Measurements from ENCODE around the gene ARHGAP24. TPM values are rescaled to one million over a fixed set of nuclear protein-coding genes. Genes with fewer than 3 reads are reported as not detected.
"Not testable (repeated sequence)": the region's sequence is repeated elsewhere in the genome, so short reads cannot be mapped to it uniquely, and the experiment has no call there.

Gene ARHGAP24
- total RNA-seq, 1 donor from 2014 or later = 124 TPM

DNA sequence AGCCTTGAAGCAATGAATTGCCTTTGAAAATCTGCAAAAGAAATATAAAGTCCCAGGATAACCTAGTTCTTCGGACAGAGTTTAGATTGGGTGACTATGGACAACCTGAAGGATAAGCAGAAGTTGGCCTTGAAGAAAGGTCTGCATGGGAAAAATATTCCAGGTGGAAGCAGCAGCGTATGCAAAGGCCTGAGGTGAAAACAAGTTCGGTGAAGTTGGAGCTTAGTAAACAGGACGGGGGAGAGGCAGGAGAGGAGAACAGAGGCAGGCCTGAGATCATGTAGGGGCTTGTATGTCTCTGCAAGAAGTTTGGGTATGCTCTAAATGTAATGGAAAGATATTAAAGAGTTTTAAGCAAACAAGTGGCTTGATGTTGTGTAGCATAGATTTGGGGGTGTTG lies 176.0 kb downstream of the ARHGAP24 start:
- no peak for DNase-seq (ENCODE audit: low spot score)

DNA sequence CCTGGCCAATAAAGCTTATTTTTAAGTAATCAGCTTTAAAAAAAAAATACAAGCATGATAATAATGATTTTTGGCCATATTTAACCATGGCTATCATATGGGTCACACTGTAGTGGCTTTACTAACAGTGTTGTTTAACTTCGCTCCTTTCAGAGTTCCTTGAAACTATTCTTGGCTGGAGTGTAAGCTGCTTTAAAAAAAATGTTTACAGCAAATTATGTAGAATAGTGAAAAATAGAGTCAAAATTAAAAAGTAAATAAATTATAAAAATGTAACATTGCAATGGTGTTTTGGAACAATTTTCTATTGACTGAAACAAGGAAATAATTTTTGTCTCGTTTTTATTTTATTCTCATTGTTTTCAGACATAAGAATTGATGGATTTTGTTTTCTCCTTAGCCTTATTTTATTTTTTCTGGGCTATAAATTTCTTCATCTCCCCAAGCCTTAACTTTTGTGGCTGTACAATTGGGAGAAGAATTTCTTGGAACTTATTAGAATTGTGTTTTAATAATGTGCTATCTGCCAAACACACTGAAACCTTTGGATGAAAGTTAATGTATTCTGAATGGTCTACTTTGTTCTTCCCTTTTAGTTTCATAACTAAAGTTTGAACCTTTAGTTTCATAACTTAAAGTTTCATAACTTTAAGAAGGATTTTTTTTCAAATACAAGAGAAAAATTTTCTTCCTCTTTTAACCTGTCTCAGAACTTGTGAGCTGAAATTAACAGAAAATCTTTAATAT lies 182.0 kb downstream of the ARHGAP24 start:
- no peak for DNase-seq (ENCODE audit: low spot score)

DNA sequence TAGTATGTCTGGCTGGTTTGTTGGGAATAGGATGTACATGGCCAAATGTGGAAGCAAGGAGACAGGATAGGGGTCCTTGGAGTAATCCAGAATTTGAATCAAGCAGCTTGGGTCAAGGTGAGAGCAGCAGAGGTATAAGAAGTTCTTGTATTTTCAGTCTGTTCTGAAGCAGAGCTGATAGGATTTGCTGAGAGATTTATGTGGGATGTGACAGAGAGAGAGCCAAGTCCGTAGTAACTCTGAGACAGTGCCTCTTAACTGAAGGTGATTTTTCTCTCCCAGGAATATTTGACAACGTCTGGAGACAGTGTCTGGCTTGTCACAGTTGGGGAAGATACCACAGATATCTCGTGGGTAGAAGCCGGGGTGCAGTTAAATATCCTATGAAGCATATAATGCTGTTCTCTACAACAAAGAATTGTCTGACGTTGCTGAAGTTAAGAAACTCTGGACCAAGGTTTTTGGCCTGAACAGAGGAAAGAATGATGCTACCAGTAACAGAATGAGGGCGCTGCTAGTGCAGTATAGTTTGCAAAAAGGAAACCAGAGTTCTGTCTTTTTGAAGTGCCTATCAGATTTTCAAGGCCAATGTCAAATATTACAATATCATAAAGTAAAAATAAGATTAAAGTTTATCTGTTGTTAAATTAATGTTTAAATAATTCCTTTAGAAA lies 184.0 kb downstream of the ARHGAP24 start:
- DNase-seq (ENCODE audit: low spot score) = peak; percentile 14

DNA sequence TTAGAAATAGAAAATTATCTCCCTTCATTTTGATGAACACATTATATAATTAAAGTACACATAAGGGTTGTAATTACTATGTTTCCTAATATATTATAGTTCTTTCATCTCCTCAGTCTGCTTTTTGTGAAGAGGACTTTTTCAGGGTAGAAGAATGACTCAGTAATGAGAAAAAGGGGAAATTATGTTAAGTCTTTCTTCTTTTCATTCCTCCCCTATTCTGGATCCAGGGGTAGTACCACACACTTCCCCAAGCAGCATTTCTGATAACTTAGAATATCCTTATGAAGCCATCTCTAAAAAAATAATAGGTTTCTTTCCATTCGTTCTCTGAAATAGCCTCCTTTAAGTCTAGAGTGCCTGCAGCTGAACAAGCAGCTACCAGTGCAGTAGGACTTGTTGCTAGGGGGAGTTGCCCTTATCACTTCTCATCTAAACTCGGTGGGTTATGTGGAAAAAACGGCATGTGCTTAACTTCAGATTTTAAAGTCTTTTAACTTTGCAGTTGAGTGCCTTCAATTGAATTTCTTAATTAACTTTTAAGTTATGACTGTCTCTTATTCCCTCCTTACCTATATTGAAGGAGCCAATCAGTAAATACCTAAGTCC lies 184.8 kb downstream of the ARHGAP24 start:
- peak; percentile 8 for DNase-seq (ENCODE audit: low spot score)

DNA sequence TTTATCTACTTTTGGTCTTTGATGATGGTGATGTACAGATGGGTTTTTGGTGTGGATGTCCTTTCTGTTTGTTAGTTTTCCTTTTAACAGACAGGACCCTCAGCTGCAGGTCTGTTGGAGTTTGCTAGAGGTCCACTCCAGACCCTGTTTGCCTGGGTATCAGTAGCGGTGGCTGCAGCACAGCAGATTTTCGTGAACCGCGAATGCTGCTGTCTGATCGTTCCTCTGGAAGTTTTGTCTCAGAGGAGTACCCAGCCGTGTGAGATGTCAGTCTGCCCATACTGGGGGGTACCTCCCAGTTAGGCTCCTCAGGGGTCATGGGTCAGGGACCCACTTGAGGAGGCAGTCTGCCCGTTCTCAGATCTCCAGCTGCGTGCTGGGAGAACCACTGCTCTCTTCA lies 191.7 kb downstream of the ARHGAP24 start:
- not testable (repeated sequence) for DNase-seq (ENCODE audit: low spot score)

DNA sequence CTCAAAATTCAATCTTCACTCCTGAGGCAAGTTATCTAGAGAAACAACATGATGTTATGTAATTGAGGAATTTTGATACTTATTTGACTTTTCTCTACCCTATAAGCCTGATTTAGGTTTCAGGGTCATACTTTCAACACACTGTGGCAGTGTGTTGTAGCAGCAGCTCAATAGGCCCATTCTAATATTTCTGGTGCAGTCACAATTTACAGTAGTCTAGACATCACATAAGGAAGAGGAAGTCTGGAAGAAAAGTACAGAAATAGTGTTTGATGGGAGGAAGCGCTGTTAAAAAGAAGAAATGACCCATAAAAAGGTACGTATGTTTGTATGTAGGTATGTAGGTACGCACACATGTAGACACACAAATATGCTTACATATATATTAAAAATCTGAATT lies 194.3 kb downstream of the ARHGAP24 start:
- peak; percentile 16 for DNase-seq (ENCODE audit: low spot score)

DNA sequence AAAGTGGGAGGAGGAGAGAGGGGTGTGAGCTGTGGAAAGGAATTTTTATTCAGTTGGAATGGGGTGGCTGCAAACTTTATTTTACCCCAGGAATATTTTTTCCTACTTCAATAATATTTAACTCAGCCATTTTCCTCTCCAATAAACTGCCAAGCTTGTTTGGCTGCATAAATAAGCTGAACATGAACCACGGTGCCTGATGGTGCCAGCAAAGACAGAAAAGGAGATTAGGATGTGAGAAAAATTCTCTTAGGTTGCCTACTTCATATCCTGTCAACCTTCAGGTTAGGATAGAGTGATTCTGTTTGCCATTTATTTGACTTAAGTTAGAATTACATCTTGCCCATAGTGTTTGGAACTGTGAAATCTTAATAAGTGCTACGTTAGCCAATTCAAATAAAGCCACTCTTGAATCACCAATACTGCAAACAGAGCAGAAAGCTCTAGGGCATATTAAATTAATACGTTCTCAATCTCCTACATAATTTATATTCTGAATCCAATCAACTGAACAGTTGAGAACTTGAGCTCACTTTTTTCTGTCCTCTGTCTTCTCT lies 195.1 kb downstream of the ARHGAP24 start:
- no peak for DNase-seq (ENCODE audit: low spot score)

DNA sequence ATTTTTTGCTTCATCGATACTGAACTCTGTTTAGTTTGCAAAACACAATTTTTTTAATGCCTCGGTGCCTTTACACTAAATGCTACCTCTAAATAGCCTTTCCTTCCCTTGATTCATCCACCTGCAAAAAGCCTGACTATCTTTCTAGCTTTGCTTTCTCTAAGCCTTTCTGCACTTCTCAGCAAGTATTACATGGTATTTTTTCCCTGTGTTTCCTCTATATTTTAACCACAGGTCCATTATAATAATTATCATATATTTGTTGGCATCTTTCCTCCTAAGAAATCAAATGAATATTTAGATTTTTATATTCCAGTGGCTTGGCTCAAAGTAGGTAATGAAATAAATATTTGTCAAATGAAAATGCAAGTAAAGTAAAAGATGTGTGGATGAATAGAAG lies 196.2 kb downstream of the ARHGAP24 start:
- DNase-seq (ENCODE audit: low spot score) = no peak

DNA sequence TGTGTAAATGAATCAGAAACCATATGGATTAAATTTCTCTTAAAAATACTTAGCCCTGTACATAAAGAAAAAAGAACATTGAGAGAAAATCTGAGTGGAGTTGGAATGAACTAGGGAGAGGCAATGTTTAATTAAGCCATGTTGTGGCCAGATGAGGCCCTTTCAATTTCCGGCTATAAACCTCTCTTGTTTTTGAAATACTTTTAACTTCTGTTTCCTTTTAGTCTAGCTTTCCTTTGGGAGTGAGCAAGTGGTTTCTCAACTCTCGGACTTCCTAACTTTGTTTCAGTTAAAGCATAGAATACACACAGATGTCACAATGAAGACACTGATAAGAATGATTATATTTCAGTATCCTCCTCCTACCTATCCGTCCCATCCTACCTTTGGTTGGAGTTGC lies 197.2 kb downstream of the ARHGAP24 start:
- DNase-seq (ENCODE audit: low spot score) = no peak

DNA sequence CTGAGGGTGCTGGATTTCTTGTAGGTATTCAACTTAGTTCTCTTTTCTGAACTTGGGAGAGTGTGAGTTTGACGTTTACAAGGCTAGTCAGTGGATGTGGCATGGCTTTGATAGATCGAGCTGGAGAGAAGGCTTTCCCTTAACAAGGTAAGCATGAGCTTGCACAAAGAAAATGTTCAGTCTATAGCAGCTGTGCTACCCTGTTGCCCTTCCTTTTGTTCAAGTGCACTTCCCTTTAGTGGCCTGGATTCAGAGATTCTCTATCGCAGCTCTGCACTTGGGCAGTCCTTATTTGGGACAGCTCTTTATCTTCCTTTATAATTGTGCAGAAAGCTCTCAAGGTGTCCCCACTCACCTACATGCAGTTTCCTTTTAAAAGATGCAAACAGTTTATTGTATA lies 198.0 kb downstream of the ARHGAP24 start:
- no peak for DNase-seq (ENCODE audit: low spot score)

DNA sequence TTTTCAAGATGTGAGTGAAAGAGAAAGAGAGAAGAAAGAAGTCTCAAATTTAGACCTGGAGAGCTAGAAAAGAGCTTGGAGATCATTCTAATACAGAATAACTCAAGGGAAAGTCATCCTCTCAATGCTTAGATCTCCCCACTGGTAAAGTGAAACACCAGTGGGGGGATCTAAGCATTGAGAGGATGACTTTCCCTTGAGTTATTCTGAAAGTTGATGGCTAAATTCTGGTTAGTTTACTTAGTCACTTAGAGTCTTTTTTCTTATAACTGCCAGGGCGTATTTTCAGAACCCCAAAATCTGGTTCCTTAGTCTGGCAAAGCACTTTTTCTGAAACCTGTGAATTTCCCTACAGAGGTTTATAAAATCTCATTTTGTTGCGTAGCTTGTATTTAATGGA lies 198.6 kb downstream of the ARHGAP24 start:
- DNase-seq (ENCODE audit: low spot score) = no peak

DNA sequence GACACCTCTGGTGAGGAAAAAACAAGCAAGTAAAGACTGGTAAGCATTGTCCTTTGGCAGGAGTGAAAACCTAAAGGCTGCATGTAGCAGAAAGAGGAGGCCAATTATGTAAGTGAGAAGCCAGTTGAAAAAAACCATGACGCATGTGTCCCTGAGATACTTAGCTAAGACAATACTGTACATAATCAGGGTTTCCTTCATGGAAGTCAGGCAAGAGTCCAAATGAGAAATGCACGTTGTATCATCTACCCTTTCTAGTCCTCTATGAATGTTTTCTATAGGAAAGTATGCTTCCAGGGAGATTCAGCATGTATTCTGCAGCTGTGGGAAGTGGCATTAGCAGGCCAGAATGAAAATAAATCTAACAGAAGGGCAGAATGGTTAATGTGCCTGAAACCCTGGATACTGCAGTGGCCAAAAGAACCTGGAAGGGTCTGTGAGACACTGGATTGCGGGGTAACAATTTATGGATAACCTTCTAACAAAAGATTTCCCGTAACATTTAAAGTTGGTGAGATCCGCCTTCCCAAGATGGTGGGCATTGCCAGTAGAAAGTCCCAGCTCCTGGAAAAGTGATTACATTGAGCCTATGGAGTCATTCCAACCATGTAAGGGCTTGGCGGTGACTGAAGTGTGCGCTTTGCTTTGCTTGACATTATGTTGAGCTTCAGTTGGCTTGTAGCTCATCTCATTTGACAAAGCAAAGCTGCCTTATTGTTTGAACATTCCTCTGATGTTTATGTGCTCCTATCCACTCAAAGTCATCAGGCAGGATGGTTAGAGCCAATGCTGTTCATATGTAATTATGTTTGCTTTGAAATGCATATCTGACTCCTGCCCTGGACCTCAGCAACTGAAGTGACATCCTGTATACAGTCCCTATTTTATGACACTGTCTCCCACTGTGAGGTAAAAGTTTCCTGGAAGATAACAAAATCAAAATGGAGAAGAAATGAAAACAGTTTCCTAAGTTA lies 200.4 kb downstream of the ARHGAP24 start:
- DNase-seq (ENCODE audit: low spot score) = no peak

DNA sequence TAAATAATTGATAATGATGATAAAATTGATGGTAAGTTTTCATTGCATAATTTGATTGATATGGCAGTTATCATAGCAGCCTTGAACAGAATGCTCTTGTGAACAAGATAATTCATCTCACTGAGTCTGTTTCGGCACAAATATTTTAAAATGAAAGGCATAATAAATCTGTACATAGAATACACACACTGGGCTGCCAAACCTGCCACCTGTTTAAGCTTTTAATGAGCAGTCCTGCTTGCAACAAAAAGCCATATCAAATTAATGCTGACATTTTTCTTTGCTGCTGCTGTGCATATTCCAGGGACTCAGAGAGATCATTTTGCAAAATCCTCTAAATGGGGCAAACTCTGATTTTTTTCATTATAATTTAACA lies 201.1 kb downstream of the ARHGAP24 start:
- DNase-seq (ENCODE audit: low spot score) = no peak

DNA sequence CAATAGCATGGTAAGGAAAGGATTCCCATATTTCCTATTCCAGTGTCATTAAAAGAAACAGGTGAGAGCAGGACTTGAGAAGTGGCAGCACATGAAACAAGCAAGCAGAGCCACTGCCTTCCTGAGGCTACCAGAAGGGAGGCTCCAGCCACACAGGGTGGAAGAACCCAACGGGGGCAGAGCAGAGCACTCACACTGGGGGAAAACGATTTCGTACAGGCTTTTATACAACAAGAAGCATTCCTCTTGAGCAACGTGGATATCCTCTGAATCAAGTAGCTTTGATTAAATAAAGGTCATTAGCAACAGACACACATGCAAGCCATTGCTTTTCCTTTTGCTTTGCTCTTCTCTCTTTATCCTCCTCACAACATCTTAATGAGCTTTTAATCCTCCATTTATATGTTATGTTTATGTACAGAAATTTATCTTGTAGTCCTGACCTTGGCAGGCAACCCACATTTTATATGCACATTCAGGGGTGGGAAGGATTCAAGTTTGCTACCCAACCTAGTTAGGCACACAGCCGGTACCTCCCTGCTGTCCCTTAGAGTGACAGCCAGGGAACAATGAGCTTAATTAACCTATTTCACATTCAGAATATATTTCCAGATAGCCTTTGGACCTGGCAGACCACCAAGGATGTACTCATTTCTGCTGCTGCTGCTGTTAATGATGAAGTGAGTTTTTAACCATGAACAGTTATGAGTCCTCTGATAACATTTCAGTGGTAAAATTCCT lies 202.1 kb downstream of the ARHGAP24 start:
- DNase-seq (ENCODE audit: low spot score) = peak; percentile 22

DNA sequence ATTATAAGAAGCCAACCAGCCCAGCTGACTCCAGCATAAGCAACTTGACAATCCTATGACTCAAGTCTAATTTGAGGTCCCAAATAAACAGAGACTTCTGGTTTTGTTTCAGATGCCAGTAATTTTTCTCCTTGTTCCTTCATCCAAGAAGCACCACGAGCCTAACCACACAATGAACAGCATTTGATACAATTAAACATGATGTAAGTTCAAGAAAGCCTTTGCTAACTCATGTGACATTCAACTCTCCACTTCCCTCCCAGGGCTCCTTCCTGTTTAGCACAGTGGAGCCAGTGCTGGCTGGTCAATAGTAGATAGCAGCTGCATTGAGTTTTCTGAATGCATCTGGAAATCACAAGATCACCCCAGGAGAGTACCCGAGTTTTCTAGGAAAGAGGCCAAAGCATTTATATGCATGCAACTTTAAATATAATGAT lies 206.3 kb downstream of the ARHGAP24 start:
- DNase-seq (ENCODE audit: low spot score) = peak; percentile 48

DNA sequence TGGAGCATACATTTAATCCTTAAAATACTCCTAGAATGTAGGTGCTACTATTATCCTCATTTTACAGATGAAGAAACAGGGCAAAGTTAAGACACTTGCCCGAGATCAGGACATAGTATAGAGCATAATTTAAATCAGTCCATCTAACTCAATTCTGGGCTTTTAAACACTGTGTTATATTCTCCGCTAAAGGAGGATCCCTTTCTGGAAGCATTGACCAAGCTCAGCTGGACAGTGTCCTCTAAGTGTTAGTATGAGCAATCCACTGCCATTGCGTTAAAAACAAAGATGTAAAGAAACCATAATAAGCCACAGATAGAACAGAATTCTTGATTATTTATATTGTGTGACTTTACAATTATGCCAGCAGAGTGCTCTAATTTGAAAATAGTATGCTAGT lies 207.0 kb downstream of the ARHGAP24 start:
- DNase-seq (ENCODE audit: low spot score) = no peak

DNA sequence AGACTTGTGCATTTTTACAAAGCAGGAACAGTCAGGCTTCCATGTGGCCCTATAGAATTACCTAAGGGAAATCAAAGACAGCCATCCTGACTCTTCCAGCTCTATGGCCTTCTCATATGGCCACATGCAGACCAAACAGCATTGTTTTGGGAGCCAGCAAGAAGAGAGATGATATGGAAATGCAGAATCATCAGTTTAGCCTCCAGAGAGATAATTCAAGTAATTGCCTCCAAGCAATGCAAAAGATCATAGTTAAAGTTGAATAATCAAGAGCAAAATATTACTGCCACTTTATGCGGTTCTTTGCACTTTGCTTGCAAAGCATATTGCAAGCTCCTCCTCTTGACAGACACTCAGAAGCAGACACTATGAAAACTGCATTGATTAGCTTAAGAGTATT lies 207.4 kb downstream of the ARHGAP24 start:
- no peak for DNase-seq (ENCODE audit: low spot score)

DNA sequence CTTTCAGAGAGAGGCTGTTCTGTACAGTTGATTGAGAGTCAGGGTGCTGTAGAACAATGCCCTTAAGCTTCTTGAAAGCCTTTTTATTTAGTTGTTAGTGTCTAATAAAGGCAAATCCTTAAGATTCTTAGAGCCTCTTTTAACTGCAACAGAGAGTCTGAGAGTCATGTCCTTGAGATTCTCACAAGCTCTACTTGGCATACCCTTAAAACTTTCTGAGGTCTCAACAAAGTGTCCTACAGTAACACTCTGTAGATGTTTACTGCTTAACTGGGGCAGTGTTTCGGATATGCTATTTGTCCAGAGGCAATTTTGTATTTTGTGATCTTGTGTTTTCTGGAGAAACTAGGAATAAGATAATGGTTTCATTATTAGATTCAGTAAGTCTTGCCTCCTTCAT lies 209.7 kb downstream of the ARHGAP24 start:
- no peak for DNase-seq (ENCODE audit: low spot score)

DNA sequence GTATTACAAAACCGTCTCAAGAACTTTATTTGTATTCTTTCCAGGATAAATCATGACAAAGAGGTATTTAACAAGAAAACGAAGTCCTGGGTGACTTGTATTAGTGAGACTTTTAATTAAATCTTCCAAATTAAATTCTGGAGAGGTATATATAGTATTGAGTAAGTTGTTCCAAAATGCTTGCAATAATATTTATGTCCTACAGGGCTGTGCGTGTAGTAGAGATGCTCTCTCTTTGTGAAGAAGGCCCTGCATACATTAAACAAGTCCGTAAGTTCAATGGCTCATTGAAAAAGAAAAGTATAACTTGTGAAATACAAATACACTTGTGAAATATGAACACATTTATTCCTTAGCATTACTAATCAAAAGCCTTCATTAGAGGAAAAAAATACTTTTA lies 211.4 kb downstream of the ARHGAP24 start:
- DNase-seq (ENCODE audit: low spot score) = no peak

DNA sequence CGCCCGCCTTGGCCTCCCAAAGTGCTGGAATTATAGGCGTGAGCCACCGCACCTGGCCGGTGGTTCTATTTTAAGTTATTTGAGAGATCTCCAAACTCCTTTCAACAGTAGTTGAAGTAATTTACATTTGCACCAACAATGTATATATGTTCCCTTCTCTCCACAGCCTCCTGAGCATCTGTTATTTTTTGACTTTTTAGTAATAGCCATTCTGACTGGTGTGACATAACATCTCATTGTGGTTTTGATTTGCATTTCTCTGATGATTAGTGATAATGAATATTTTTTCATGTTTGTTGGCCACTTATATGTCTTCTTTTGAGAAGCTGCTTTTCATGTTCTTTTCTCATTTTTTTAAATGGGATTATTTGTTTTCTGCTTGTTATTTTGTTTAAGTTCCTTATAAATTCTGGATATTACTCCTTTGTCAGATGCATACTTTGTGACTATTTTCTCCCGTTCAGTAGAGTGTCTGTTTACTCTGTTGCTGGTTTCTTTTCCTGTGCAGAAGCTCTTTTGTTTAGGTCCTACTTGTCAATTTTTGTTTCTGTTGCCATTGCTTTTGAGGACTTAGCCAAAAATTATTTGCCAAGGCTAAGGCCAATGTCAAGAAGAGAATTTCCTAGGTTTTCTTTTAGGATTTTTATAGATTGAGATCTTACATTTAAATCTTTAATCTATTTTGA lies 213.2 kb downstream of the ARHGAP24 start:
- DNase-seq (ENCODE audit: low spot score) = no peak

Measured in umbilical cord (tissue), 2 donors.